ENCODE data around the gene IMMP2L. TPM values are rescaled to one million over a fixed set of nuclear protein-coding genes. Genes with fewer than 3 reads are reported as not detected.

The IMMP2L gene
- total RNA-seq, 1 donor from 2014 or later, result 11.2 TPM

DNA sequence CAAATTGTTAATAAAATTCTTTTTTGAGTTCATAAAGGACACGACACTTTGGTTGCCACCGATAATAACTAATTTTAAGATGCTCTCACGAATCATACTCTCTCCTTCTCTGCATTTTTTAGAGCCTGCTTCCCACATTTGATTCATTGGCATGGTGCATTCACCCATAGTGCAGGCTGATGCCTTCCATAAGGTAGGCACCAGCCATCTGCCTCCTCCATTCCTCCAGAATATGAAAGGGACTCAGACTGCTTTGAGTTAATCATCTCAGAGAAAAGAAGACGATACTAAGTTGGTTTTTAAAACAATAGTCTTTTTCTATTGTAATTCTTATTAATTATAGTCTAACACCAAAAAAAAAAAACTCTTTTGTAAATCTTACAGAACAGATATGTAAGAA, 505.2 kb downstream of the IMMP2L start:
- no peaks in the 10 kb centered on the region for H3K4me1 Mint-ChIP-seq (ENCODE audit: unreplicated experiment)
- H3K36me3 Mint-ChIP-seq (ENCODE audit: low read depth, unreplicated experiment), result peaks cover 3% of the 10 kb centered on the region
- no peaks in the 10 kb centered on the region for H3K27me3 Mint-ChIP-seq (ENCODE audit: unreplicated experiment)
- no peak overlapping the region for H3K27ac Mint-ChIP-seq (ENCODE audit: unreplicated experiment)
- H3K4me3 Mint-ChIP-seq (ENCODE audit: unreplicated experiment), result no peak overlapping the region
- no peaks in the 10 kb centered on the region for H3K9me3 Mint-ChIP-seq (ENCODE audit: unreplicated experiment)
- DNase-seq (ENCODE audit: low spot score), result no peak
- TF ChIP-seq, protein P1, sequence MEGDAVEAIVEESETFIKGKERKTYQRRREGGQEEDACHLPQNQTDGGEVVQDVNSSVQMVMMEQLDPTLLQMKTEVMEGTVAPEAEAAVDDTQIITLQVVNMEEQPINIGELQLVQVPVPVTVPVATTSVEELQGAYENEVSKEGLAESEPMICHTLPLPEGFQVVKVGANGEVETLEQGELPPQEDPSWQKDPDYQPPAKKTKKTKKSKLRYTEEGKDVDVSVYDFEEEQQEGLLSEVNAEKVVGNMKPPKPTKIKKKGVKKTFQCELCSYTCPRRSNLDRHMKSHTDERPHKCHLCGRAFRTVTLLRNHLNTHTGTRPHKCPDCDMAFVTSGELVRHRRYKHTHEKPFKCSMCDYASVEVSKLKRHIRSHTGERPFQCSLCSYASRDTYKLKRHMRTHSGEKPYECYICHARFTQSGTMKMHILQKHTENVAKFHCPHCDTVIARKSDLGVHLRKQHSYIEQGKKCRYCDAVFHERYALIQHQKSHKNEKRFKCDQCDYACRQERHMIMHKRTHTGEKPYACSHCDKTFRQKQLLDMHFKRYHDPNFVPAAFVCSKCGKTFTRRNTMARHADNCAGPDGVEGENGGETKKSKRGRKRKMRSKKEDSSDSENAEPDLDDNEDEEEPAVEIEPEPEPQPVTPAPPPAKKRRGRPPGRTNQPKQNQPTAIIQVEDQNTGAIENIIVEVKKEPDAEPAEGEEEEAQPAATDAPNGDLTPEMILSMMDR (IDR thresholded peaks at IDR 0.05; ENCODE audit: unreplicated experiment), result no peak

DNA sequence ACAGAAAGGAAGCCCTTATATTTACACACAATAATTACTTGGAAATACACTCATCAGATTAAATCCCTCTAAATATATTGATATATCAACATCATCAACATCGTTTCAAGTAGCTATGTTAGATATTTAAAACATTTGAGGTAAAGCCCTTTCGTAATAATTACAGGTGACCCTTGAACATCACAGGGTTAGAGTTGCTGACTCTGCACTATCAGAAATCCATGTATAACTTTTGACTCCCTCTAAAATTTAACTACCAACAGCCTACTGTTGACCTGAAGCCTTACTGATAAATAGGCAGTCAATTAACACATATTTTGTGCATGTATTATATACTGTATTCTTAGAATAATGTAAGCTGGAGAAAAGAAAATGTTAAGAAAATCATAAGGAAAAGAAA, 505.9 kb downstream of the IMMP2L start:
- TF ChIP-seq, protein P1 (IDR thresholded peaks at IDR 0.05; ENCODE audit: unreplicated experiment), result no peak
- H3K9me3 Mint-ChIP-seq (ENCODE audit: unreplicated experiment), result no peaks in the 10 kb centered on the region
- H3K4me1 Mint-ChIP-seq (ENCODE audit: unreplicated experiment), result no peaks in the 10 kb centered on the region
- no peak overlapping the region for H3K4me3 Mint-ChIP-seq (ENCODE audit: unreplicated experiment)
- no peaks in the 10 kb centered on the region for H3K27me3 Mint-ChIP-seq (ENCODE audit: unreplicated experiment)
- H3K27ac Mint-ChIP-seq (ENCODE audit: unreplicated experiment), result no peak overlapping the region
- no peaks in the 10 kb centered on the region for H3K36me3 Mint-ChIP-seq (ENCODE audit: low read depth, unreplicated experiment)
- no peak for DNase-seq (ENCODE audit: low spot score)

DNA sequence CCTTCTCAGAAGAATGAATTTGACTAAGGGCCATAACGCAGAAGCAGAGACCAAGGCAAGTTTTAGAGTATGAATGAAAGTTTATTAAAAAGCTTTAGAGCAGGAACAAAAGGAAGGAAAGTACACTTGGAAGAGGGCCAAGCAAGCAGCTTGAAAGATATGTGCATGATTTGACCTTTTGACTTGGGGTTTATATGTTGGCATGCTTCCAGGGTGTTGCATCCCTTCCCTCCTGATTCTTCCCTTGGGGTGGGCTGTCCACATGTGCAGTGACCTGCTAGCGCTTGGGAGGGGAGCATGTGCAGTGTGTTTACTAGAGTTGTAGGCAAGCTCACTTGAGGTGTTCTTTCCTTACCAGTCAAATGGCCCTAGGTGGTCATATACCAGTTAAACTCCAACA, 509.3 kb downstream of the IMMP2L start:
- Mint-ChIP-seq H3K4me3 (ENCODE audit: unreplicated experiment) (no peak overlapping the region), H3K9me3 (ENCODE audit: unreplicated experiment) (no peaks in the 10 kb centered on the region), H3K27ac (ENCODE audit: unreplicated experiment) (no peak overlapping the region), H3K27me3 (ENCODE audit: unreplicated experiment) (no peaks in the 10 kb centered on the region), H3K36me3 (ENCODE audit: low read depth, unreplicated experiment) (no peaks in the 10 kb centered on the region), H3K4me1 (ENCODE audit: unreplicated experiment) (no peaks in the 10 kb centered on the region)
- TF ChIP-seq, protein P1 (IDR thresholded peaks at IDR 0.05; ENCODE audit: unreplicated experiment), result no peak
- DNase-seq (ENCODE audit: low spot score), result no peak

DNA sequence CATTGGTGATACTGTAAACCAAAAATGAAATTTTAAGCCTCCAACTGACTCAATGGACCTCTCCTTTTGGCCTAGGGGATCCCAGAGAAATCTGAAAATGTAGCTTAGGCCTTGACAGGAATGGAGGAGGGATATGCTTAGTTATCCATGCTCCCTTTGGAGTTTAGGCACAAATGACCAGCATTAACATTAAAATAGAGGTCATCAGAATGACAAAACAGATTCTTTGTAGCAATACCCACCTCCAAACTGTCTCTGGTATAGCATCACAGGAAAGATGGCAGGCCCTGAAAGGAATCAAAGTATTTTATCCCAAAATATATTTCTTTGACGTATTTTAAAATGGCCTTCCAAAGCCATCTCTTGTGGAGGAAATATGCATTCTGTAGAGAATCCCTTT, 510.5 kb downstream of the IMMP2L start:
- Mint-ChIP-seq H3K4me3 (ENCODE audit: unreplicated experiment) (no peak overlapping the region), H3K27ac (ENCODE audit: unreplicated experiment) (no peak overlapping the region)
- TF ChIP-seq, protein P1 (IDR thresholded peaks at IDR 0.05; ENCODE audit: unreplicated experiment), result no peak

DNA sequence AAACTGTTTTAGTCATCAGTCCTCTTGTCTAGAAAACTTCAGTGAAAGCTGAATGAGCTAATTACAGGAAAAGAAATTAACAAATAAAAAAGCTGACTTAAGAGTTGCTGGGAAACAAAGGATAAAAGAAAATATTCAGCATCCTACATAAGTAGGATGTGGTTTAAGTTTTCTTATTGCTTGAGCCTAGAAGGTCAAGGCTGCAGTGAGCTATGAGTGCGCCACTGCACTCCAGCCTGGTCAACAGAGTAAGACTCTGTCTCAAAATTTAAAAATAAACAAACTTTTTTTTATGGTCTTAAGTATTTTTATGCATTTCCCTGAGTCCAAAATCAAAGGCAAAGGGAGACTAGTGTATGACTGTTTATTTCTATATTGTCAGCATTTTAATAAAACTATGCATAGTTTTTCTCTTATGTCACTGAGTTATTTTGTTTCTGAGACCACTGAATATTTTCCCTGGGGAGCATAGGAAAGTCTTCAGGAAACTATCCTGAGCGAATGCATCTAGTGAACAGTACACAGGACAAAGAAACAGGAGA, 511.3 kb downstream of the IMMP2L start:
- TF ChIP-seq, protein P1 (IDR thresholded peaks at IDR 0.05; ENCODE audit: unreplicated experiment), result no peak
- DNase-seq (ENCODE audit: low spot score), result no peak
- H3K27me3 Mint-ChIP-seq (ENCODE audit: unreplicated experiment), result no peaks in the 10 kb centered on the region
- H3K9me3 Mint-ChIP-seq (ENCODE audit: unreplicated experiment), result no peaks in the 10 kb centered on the region
- H3K4me1 Mint-ChIP-seq (ENCODE audit: unreplicated experiment), result no peaks in the 10 kb centered on the region
- no peaks in the 10 kb centered on the region for H3K36me3 Mint-ChIP-seq (ENCODE audit: low read depth, unreplicated experiment)
- no peak overlapping the region for H3K4me3 Mint-ChIP-seq (ENCODE audit: unreplicated experiment)
- no peak overlapping the region for H3K27ac Mint-ChIP-seq (ENCODE audit: unreplicated experiment)

More for the DNA sequence above, 510.5 kb downstream of the IMMP2L start:
- Mint-ChIP-seq H3K27me3 (ENCODE audit: unreplicated experiment) (no peaks in the 10 kb centered on the region), H3K4me1 (ENCODE audit: unreplicated experiment) (no peaks in the 10 kb centered on the region), H3K36me3 (ENCODE audit: low read depth, unreplicated experiment) (no peaks in the 10 kb centered on the region), H3K9me3 (ENCODE audit: unreplicated experiment) (no peaks in the 10 kb centered on the region)
- DNase-seq (ENCODE audit: low spot score), result no peak
